HG02759 (cell line): Measurements from ENCODE around the gene POTEM.
A peak's percentile ranks its signal among the peaks of the same experiment; 100 is the strongest.
"Not testable (repeated sequence)": the region's sequence is repeated elsewhere in the genome, so short reads cannot be mapped to it uniquely, and the experiment has no call there.

Experiments used
- ATAC-seq: cut with Tn5 transposase; IDR thresholded peaks from one replicate; pipeline ENCODE4 v1.9.1; 2021; ENCODE audit warnings: mild to moderate bottlenecking, moderate library complexity; ENCODE audit not compliant: unreplicated experiment

The POTEM gene

DNA sequence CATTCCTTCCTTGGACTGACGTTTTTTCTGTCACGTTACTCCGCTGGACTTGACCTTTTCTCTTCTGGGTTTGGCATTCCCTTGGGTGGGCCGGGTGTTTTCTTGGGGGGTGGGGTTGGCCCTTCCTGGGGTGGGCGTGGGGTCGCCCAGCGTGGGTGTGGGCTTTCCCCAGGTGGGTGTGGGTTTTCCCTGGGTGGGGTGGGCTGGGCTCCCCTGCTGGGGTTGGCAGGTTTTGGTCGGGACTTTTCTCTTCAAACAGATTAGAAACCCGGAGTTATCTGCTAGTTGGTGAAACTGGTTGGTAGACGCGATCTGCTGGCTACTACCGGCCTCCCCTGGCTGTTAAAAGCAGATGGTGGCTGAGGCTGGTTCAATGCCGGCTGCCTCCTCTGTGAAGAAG, at the start of gene POTEM:
Gene POTEM (plus strand): TSS at position 301 of the 400 bp plus-strand sequence. CDS start 52 bp downstream, at position 353.
- not testable (repeated sequence) for ATAC-seq

- not testable (repeated sequence) for ATAC-seq
These were observed 48.9 kb upstream of the POTEM start for GRCh38 chr14:18918345-18918744.

DNA sequence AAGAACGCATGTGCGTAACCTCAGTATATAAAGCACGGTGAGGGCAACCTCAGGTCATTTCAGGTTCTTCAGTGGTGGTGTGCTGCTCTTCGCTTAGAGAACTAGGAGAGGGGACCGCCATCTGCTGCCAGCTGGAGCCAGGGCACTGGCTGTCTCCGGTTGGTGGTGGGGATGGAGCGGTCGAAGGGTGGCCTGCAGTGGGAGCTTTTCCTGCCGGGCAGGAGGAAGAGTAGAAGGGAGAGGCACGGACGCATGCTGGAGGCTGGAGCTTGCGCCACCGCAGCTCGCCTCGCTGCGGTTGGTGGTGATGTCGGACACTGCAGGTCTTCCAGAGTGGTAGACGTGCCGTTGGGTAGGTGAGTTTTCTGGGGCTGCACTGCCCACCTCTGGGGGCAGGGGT, 47.2 kb upstream of the POTEM start:
- not testable (repeated sequence) for ATAC-seq

GRCh38 chr14:18921055-18921701, 46.1 kb upstream of the POTEM start:
- not testable (repeated sequence) for ATAC-seq

DNA sequence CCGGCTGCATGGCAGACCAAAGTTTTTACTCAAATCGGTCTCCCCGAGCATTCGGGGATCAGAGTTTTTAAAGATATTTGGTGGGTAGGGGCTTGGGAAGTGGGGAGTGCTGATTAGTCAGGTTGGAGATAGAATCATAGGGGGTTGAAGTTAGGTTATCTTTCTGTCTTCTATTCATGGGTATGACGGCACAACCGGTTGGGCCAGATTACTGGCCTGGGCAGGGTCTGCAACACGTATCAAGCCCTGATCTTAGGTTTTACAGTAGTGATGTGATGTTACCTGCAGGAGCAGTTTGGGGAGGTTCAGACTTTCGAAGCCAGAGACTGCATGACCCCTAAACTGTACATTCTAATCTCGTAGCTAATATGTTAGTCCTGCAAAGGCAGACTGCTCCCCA, 30.4 kb upstream of the POTEM start:
- not testable (repeated sequence) for ATAC-seq

DNA sequence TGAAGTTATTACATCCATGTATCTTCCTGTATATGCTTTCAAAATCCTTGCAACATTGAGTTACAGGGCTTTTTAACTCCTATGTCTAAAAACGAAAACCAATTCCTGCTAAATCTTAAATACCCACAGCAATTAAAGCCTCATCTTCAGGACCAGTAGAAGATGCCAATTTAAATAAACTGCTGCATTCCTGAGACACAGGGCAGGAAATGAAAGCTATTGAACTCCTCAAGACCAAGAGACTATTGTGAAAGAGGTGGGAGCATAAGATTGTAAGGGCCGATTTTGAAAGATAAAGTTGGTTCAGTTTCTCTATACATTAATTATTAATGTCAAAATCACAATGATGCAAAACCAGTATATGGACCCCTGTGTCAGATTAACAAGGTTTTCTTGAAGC, 28.5 kb upstream of the POTEM start:
- not testable (repeated sequence) for ATAC-seq

DNA sequence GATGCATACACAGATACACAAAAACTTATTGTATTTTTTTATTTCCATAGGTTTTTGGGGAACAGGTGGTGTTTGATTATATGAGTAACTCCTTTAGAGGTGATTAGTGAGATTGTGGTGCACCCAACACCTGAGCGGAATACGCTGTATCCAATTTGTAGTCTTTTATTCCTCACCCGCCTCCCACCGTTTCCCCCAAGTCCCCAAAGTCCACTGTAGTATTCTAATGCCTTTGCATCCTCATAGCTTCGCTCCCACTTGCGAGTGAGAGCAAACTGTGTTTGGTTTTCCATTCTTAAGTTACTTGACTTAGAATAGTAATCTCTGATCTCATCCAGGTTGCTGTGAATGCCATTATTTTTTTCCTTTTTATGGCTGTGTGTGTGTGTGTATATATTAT, 17.3 kb upstream of the POTEM start:
- not testable (repeated sequence) for ATAC-seq

- ATAC-seq: not testable (repeated sequence)
These were observed 14.1 kb upstream of the POTEM start for GRCh38 chr14:18953085-18953484.

GRCh38 chr14:18955816-18956215, 11.4 kb upstream of the POTEM start:
- ATAC-seq: not testable (repeated sequence)

DNA sequence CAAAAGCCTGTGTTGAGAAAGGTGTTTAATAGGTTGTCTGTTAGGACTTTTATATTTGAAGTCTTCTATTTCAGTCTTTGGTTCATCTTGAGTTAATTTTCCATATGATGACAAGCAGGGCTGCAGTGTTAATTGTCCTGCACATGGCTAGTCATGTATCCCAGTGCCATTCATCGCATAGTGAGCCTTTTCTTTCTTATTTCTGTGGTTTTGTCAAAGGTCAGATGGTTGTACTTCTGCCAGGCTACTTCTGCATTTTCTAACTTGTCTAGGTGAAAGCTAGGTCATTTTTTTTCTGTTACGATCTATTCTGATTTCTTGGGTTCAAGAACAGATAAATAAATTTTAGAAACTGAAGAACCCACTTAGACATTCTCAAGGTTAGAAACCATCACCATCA, 5.7 kb upstream of the POTEM start:
- not testable (repeated sequence) for ATAC-seq

DNA sequence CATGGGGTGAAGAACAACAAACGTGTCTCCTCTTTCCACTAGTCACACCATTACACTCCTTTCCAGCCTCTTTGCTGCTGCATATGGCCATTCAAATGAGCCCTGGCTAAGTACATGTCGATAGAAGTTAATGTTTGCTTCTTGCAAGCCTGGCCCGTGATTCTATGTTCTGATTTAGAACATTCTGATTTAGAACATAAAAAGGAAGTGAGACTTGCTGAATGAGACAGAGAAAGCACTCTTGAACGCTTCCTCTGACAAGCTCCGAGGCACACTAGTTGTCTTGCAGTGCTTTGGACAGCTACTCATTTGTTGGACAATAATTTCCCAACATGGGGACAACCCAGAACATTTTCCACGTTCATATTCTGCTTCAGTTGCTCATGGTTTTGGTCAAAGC, 5.1 kb upstream of the POTEM start:
- peak; percentile 77 for ATAC-seq

GRCh38 chr14:18963276-18963675, 4.0 kb upstream of the POTEM start:
- not testable (repeated sequence) for ATAC-seq

DNA sequence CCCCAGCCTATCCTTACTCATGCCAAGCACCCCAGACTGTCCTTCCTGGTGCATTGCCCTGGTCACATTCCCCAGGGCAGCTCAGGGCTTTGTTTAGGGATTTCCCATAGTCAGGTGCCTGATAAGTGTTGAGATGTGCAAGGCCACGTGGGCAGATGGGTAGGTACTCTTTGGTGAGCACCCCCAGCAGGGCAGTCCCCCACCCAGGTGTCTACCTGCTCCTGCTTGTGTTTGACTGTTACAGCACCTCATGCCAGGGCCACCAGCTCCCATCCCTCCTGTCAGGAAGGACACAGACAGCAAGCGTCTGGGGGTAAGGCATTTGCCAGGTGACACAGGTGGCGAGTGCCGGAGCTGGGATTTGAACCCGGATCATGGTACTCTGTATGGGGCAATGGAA, 2.4 kb upstream of the POTEM start:
- ATAC-seq: not testable (repeated sequence)

DNA sequence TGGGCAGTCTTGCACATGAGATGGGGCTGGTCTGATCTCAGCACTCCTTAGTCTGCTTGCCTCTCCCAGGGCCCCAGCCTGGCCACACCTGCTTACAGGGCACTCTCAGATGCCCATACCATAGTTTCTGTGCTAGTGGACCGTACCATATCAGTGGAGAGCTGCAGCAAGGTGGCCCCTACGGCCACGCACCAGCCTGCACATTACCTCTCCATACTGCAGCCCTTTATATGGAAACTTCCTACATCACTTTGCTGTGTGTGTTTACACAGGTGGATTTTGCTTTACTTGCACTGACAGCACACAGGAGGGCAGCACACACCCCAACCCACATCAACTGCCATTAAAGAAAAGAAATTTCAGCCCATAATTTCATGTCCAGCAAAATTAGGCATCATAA, 35.3 kb downstream of the POTEM start:
- not testable (repeated sequence) for ATAC-seq

GRCh38 chr14:19006490-19006889, 39.3 kb downstream of the POTEM start:
- not testable (repeated sequence) for ATAC-seq

DNA sequence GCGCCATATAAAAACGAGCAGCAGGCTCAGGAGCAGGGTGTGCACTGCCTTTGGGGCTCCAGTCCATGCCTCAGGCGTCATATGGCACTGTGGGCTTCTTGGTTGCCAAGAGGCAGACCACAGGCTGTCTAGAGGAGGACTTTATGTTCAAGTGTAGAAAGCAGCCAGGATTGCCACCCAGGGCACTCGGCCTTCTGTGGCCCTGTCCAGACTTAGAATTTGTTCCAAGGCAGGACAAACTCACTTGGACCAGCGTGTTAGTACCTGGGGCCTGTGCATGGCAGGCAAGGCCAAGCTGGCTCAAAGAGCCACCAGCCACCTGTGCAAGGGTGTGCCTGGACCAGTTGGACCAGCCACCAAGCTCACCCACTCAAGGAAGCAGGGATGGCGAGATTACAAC, 40.4 kb downstream of the POTEM start:
- not testable (repeated sequence) for ATAC-seq

GRCh38 chr14:19011029-19011428, 43.8 kb downstream of the POTEM start:
- ATAC-seq: not testable (repeated sequence)

DNA sequence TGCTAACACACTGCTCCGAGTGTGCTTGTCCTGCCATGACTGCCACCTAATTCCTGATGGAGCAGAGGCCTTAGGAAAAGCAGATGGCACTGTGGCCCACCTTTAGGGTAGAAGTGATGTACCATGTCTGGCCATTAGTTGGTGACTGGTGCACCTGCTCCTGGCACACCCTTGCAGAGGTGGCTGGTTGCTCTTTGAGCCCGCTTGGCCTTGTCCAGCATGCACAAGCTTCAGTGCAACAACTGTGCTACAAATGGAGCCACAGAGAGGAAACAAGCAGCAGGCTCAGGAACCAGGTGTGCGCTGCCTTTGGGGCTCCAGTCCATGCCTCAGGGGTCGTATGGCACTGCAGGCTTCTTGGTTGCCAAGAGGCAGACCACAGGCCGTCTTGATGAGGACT, 44.5 kb downstream of the POTEM start:
- not testable (repeated sequence) for ATAC-seq

- not testable (repeated sequence) for ATAC-seq
These were observed 48.0 kb downstream of the POTEM start for GRCh38 chr14:19015185-19015584.

GRCh38 chr14:19025080-19025589, 57.9 kb downstream of the POTEM start:
- ATAC-seq: not testable (repeated sequence)

- ATAC-seq: not testable (repeated sequence)
These were observed 59.6 kb downstream of the POTEM start for GRCh38 chr14:19026649-19027351.

DNA sequence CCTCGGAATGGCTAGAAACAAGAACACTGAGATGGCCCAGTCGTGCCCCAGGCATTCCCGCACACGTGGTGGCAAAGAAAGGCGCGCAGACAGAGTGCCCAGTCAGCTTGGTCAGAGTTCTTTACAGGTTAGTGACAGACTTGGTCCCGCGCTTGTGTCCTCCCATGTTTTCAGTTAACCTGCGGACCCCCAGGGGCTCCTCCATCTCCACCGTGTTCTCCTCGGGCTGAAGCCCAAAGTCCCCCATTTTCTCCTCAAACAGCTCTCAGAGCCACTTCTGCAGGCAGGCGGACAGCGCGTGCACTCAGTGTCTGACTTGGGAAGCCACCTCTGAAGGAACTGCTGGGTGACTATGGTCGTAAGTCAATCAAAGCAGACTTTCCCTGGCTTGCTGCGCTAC, 60.7 kb downstream of the POTEM start:
- not testable (repeated sequence) for ATAC-seq
